ENCODE data around the gene TTC23.

TTC23 gene

GRCh38 chr15:99180086-99180963 is 69.1 kb downstream of the TTC23 start:
- H2AK5ac ChIP-seq (ENCODE audit: low read length), result no peak overlapping the region
- H3K4me1 ChIP-seq (ENCODE audit: control insufficient read depth in 1 of 2, insufficient read depth in 2 of 2, low read length in 2 of 2), result peaks cover 2 to 6% of the 10 kb centered on the region in 2 experiments
- no CpG with 5 or more reads among the region's 3 CpGs for WGBS (ENCODE audit: extremely low coverage, insufficient coverage, insufficient read length)
- H3K27ac ChIP-seq (ENCODE audit: low read depth, low read length), result no peak overlapping the region
- no peak overlapping the region for H3K14ac ChIP-seq (ENCODE audit: low read length)
- H2BK12ac ChIP-seq (ENCODE audit: low read length), result no peak overlapping the region
- peaks cover 4 to 7% of the 10 kb centered on the region in 2 experiments for H3K36me3 ChIP-seq (ENCODE audit: control insufficient read depth in 1 of 2, insufficient read depth in 2 of 2, low read length in 2 of 2)
- H2BK120ac ChIP-seq (ENCODE audit: insufficient read depth, low read length, poor library complexity), result no peak overlapping the region
- H3K23ac ChIP-seq (ENCODE audit: low read length), result no peak overlapping the region
- H3K4ac ChIP-seq (ENCODE audit: low read depth, low read length), result no peak overlapping the region
- DNase-seq, result no peak
- no peak overlapping the region for H2AFZ ChIP-seq (ENCODE audit: insufficient read depth, low read length, poor library complexity)
- H4K91ac ChIP-seq (ENCODE audit: low read depth, low read length), result no peak overlapping the region
- no peaks in the 10 kb centered on the region for H3K79me2 ChIP-seq (ENCODE audit: control insufficient read depth, insufficient read depth, low read length, poor library complexity)
- no peak overlapping the region for H4K8ac ChIP-seq (ENCODE audit: low read depth, low read length)
- H3K18ac ChIP-seq (ENCODE audit: low read length), result no peak overlapping the region
- no peak overlapping the region for H2BK5ac ChIP-seq (ENCODE audit: low read depth, low read length, poor library complexity)
- no peaks in the 10 kb centered on the region for H3K79me1 ChIP-seq (ENCODE audit: low read length)
- H3K9ac ChIP-seq (ENCODE audit: low read length), result no peak overlapping the region
- no peak overlapping the region for H3K4me3 ChIP-seq (ENCODE audit: low read depth, low read length)
- no peaks in the 10 kb centered on the region for H3K9me3 ChIP-seq (ENCODE audit: insufficient read depth, low read depth, low read length)
- no peaks in the 10 kb centered on the region for H3K27me3 ChIP-seq (ENCODE audit: insufficient read depth, low read length)
- H3K4me2 ChIP-seq (ENCODE audit: low read length), result no peak overlapping the region
- H4K12ac ChIP-seq (ENCODE audit: low read depth, low read length), result no peak overlapping the region

GRCh38 chr15:99177679-99178078 is 71.7 kb downstream of the TTC23 start:
- no peak overlapping the region for H2AFZ ChIP-seq (ENCODE audit: insufficient read depth, low read length, poor library complexity)
- H2BK12ac ChIP-seq (ENCODE audit: low read length), result no peak overlapping the region
- no peak overlapping the region for H3K4ac ChIP-seq (ENCODE audit: low read depth, low read length)
- no peak overlapping the region for H4K8ac ChIP-seq (ENCODE audit: low read depth, low read length)
- H2BK5ac ChIP-seq (ENCODE audit: low read depth, low read length, poor library complexity), result no peak overlapping the region
- no peak overlapping the region for H3K4me3 ChIP-seq (ENCODE audit: low read depth, low read length)
- H3K79me2 ChIP-seq (ENCODE audit: control insufficient read depth, insufficient read depth, low read length, poor library complexity), result no peaks in the 10 kb centered on the region
- no peak overlapping the region for H3K9ac ChIP-seq (ENCODE audit: low read length)
- no peak overlapping the region for H4K12ac ChIP-seq (ENCODE audit: low read depth, low read length)
- H2AK5ac ChIP-seq (ENCODE audit: low read length), result no peak overlapping the region
- H3K23ac ChIP-seq (ENCODE audit: low read length), result no peak overlapping the region
- peaks cover 2 to 4% of the 10 kb centered on the region in 2 experiments for H3K36me3 ChIP-seq (ENCODE audit: control insufficient read depth in 1 of 2, insufficient read depth in 2 of 2, low read length in 2 of 2)
- H3K27me3 ChIP-seq (ENCODE audit: insufficient read depth, low read length), result no peaks in the 10 kb centered on the region
- peaks cover 3 to 21% of the 10 kb centered on the region in 2 experiments for H3K4me1 ChIP-seq (ENCODE audit: control insufficient read depth in 1 of 2, insufficient read depth in 2 of 2, low read length in 2 of 2)
- no peak overlapping the region for H3K4me2 ChIP-seq (ENCODE audit: low read length)
- no CpG with 5 or more reads among the region's 2 CpGs for WGBS (ENCODE audit: extremely low coverage, insufficient coverage, insufficient read length)
- H3K18ac ChIP-seq (ENCODE audit: low read length), result no peak overlapping the region
- H3K9me3 ChIP-seq (ENCODE audit: insufficient read depth, low read depth, low read length), result no peaks in the 10 kb centered on the region
- peak; percentile 15 to 56 for DNase-seq
- H3K27ac ChIP-seq (ENCODE audit: low read depth, low read length), result no peak overlapping the region
- no peak overlapping the region for H2BK120ac ChIP-seq (ENCODE audit: insufficient read depth, low read length, poor library complexity)
- H4K91ac ChIP-seq (ENCODE audit: low read depth, low read length), result no peak overlapping the region
- peaks cover 3% of the 10 kb centered on the region for H3K79me1 ChIP-seq (ENCODE audit: low read length)
- H3K14ac ChIP-seq (ENCODE audit: low read length), result no peak overlapping the region

- Histone ChIP-seq H3K9me3 (ENCODE audit: insufficient read depth, low read depth, low read length) (no peaks in the 10 kb centered on the region), H2BK12ac (ENCODE audit: low read length) (peak overlapping the region; percentile 30), H3K9ac (ENCODE audit: low read length) (no peak overlapping the region), H3K79me2 (ENCODE audit: control insufficient read depth, insufficient read depth, low read length, poor library complexity) (no peaks in the 10 kb centered on the region), H2AFZ (ENCODE audit: insufficient read depth, low read length, poor library complexity) (no peak overlapping the region), H2BK5ac (ENCODE audit: low read depth, low read length, poor library complexity) (no peak overlapping the region), H2AK5ac (ENCODE audit: low read length) (no peak overlapping the region), H4K12ac (ENCODE audit: low read depth, low read length) (no peak overlapping the region), H3K4me3 (ENCODE audit: low read depth, low read length) (no peak overlapping the region), H3K14ac (ENCODE audit: low read length) (no peak overlapping the region), H3K27ac (ENCODE audit: low read depth, low read length) (no peak overlapping the region), H3K18ac (ENCODE audit: low read length) (no peak overlapping the region), H3K23ac (ENCODE audit: low read length) (no peak overlapping the region), H3K36me3 (ENCODE audit: control insufficient read depth in 1 of 2, insufficient read depth in 2 of 2, low read length in 2 of 2) (peaks cover 2 to 4% of the 10 kb centered on the region in 2 experiments), H4K91ac (ENCODE audit: low read depth, low read length) (no peak overlapping the region), H3K4me2 (ENCODE audit: low read length) (no peak overlapping the region), H3K4me1 (ENCODE audit: control insufficient read depth in 1 of 2, insufficient read depth in 2 of 2, low read length in 2 of 2) (peaks cover 3 to 21% of the 10 kb centered on the region in 2 experiments), H3K79me1 (ENCODE audit: low read length) (peaks cover 3% of the 10 kb centered on the region), H4K8ac (ENCODE audit: low read depth, low read length) (no peak overlapping the region), H2BK120ac (ENCODE audit: insufficient read depth, low read length, poor library complexity) (no peak overlapping the region), H3K27me3 (ENCODE audit: insufficient read depth, low read length) (no peaks in the 10 kb centered on the region), H3K4ac (ENCODE audit: low read depth, low read length) (no peak overlapping the region)
- peak in 1 of 2 donors; percentile 46 for DNase-seq
- WGBS (ENCODE audit: extremely low coverage, insufficient coverage, insufficient read length), result no CpG with 5 or more reads among the region's 2 CpGs
Observed at GRCh38 chr15:99176757-99177156, 72.6 kb downstream of the TTC23 start.

- Histone ChIP-seq H3K14ac (ENCODE audit: low read length) (no peak overlapping the region), H4K12ac (ENCODE audit: low read depth, low read length) (no peak overlapping the region), H3K4me1 (ENCODE audit: control insufficient read depth in 1 of 2, insufficient read depth in 2 of 2, low read length in 2 of 2) (peaks cover 3 to 17% of the 10 kb centered on the region in 2 experiments), H2BK120ac (ENCODE audit: insufficient read depth, low read length, poor library complexity) (no peak overlapping the region), H2BK12ac (ENCODE audit: low read length) (no peak overlapping the region), H3K9ac (ENCODE audit: low read length) (no peak overlapping the region), H3K4me2 (ENCODE audit: low read length) (no peak overlapping the region), H3K9me3 (ENCODE audit: insufficient read depth, low read depth, low read length) (no peaks in the 10 kb centered on the region), H3K79me1 (ENCODE audit: low read length) (peaks cover 3% of the 10 kb centered on the region), H3K79me2 (ENCODE audit: control insufficient read depth, insufficient read depth, low read length, poor library complexity) (no peaks in the 10 kb centered on the region), H2AFZ (ENCODE audit: insufficient read depth, low read length, poor library complexity) (no peak overlapping the region), H3K23ac (ENCODE audit: low read length) (no peak overlapping the region), H3K4me3 (ENCODE audit: low read depth, low read length) (no peak overlapping the region), H4K91ac (ENCODE audit: low read depth, low read length) (no peak overlapping the region), H3K36me3 (ENCODE audit: control insufficient read depth in 1 of 2, insufficient read depth in 2 of 2, low read length in 2 of 2) (peaks cover 9 to 11% of the 10 kb centered on the region in 2 experiments), H4K8ac (ENCODE audit: low read depth, low read length) (no peak overlapping the region), H3K27me3 (ENCODE audit: insufficient read depth, low read length) (no peaks in the 10 kb centered on the region), H2AK5ac (ENCODE audit: low read length) (no peak overlapping the region), H2BK5ac (ENCODE audit: low read depth, low read length, poor library complexity) (no peak overlapping the region), H3K18ac (ENCODE audit: low read length) (no peak overlapping the region), H3K27ac (ENCODE audit: low read depth, low read length) (no peak overlapping the region), H3K4ac (ENCODE audit: low read depth, low read length) (no peak overlapping the region)
- DNase-seq, result peak in 1 of 2 donors; percentile 42
- no CpG with 5 or more reads among the region's 15 CpGs for WGBS (ENCODE audit: extremely low coverage, insufficient coverage, insufficient read length)
Observed at GRCh38 chr15:99174567-99175395, 74.6 kb downstream of the TTC23 start.
